ENCODE data around the gene TMEM255B. TPM values are rescaled to one million over a fixed set of nuclear protein-coding genes. Genes with fewer than 3 reads are reported as not detected.
A peak's percentile ranks its signal among the peaks of the same experiment; 100 is the strongest.

TMEM255B gene
- total RNA-seq, 1 experiment from 2014 or later = 7.0 TPM

DNA sequence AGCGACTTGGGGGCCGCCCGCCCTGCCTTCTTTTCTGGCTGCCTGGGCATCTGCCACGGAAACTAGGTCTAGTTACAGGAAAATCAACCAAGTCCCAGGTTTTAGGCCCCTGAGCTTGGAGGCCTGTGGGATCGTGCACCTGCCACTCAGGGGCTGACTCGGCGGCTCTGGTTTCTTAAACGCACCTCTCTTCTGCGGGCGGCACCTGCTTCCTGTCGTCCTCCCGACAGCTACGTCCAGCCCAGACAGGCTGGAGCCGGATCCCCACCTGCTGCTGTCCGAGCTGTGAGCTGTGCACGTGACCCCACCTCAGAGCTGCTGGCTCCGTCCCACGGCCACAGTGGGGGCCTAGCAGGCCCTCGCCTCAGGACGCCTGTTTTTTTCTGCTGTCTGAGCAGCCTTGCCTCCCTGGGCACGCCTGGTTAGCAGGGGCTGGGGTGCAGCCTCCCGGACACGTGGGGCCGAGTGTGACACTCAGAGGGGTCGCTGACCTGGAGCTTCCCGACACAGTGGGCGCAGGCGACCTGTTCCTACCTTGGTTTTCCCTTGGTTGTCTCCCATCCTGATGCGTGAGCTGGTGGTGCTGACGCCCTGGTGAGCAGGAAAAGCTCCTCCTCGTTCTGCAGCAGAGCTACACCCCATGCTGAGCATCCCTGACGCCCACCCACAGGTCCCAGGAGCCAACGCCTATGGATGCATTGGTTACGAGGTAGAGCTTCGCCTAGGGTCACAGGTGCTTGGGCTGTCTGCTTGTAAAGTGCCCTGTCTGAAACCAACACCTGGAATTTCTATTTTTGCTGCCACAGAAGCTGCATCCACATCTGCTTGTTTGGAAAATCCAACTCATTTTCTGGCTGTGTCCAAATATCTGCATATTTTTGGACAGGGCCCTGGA lies 17.5 kb downstream of the TMEM255B start:
- Mint-ChIP-seq H3K9me3 (ENCODE audit: unreplicated experiment) (peaks cover 8% of the 10 kb centered on the region), H3K4me1 (ENCODE audit: insufficient read depth, unreplicated experiment) (peaks cover 5% of the 10 kb centered on the region), H3K36me3 (ENCODE audit: insufficient read depth, unreplicated experiment) (no peaks in the 10 kb centered on the region), H3K27ac (ENCODE audit: low read depth, unreplicated experiment) (no peak overlapping the region), H3K4me3 (ENCODE audit: unreplicated experiment) (no peak overlapping the region), H3K27me3 (ENCODE audit: insufficient read depth, unreplicated experiment) (no peaks in the 10 kb centered on the region)
- CTCF ChIA-PET = no interaction called here
- TF ChIP-seq, protein P1, sequence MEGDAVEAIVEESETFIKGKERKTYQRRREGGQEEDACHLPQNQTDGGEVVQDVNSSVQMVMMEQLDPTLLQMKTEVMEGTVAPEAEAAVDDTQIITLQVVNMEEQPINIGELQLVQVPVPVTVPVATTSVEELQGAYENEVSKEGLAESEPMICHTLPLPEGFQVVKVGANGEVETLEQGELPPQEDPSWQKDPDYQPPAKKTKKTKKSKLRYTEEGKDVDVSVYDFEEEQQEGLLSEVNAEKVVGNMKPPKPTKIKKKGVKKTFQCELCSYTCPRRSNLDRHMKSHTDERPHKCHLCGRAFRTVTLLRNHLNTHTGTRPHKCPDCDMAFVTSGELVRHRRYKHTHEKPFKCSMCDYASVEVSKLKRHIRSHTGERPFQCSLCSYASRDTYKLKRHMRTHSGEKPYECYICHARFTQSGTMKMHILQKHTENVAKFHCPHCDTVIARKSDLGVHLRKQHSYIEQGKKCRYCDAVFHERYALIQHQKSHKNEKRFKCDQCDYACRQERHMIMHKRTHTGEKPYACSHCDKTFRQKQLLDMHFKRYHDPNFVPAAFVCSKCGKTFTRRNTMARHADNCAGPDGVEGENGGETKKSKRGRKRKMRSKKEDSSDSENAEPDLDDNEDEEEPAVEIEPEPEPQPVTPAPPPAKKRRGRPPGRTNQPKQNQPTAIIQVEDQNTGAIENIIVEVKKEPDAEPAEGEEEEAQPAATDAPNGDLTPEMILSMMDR (IDR thresholded peaks at IDR 0.05; ENCODE audit: unreplicated experiment) = no peak
- no peak for DNase-seq (ENCODE audit: unreplicated experiment)
- intact Hi-C loops (cut with micrococcal nuclease) = no loop called here
- POLR2A ChIA-PET = no interaction called here
- no TSS peak for BruUV-seq (replicated peaks)

DNA sequence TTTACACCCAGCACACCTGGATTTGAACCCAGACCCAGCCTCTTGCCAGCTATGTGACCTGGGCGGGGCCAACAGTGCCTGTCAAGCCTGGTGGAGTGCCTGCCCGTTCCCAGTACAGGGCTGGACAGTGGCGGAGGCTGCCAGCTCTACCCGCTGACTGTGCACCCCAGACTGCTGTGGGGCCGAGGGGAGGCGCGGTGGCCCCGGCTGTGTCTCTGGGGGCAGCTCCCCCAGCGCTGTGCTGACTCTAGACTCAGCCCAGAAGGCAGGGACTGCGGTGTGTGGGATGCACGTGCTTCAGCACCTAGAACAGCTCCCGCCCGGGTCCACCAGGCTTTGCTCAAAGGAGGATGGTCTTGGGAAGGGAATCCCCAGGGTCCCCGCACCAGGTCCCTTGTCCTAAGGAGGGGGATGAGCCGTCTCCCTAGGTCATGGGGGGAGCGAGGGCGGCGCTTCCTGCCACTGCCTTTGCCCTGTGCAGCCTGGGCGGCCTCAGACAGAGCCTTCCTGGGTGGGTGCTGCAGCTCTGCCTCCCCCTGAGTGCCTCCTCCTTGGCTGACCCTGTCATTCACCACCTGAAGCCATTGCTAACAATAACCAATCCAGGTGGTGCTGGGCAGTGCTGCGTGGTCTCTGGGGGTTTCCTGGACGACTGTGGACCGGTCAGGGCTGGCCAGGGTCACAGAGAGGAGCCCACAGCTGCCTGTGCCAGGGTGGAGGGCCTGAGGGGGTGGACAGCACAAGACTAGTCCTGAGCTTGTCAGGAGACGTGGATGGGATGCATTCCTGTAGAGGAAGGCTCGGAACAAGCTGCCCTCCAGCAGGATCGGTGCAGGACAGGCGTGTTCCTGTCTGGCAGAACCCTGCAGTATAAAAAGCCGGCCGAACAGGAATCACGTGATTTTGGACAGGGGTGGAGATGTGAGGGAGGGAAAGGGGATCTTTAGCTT lies 18.6 kb downstream of the TMEM255B start:
- intact Hi-C loops (cut with micrococcal nuclease) = no loop called here
- ChIA-PET POLR2A (no interaction called here), CTCF (no interaction called here)
- TF ChIP-seq, protein P1 (IDR thresholded peaks at IDR 0.05; ENCODE audit: unreplicated experiment) = no peak
- H3K4me3 Mint-ChIP-seq (ENCODE audit: unreplicated experiment) = no peak overlapping the region
- H3K4me1 Mint-ChIP-seq (ENCODE audit: insufficient read depth, unreplicated experiment) = peaks cover 6% of the 10 kb centered on the region
- H3K36me3 Mint-ChIP-seq (ENCODE audit: insufficient read depth, unreplicated experiment) = no peaks in the 10 kb centered on the region
- no peaks in the 10 kb centered on the region for H3K27me3 Mint-ChIP-seq (ENCODE audit: insufficient read depth, unreplicated experiment)
- no peak for DNase-seq (ENCODE audit: unreplicated experiment)
- peaks cover 1% of the 10 kb centered on the region for H3K9me3 Mint-ChIP-seq (ENCODE audit: unreplicated experiment)
- BruUV-seq (replicated peaks) = no TSS peak
- H3K27ac Mint-ChIP-seq (ENCODE audit: low read depth, unreplicated experiment) = no peak overlapping the region

- TF ChIP-seq, protein P1 (IDR thresholded peaks at IDR 0.05; ENCODE audit: unreplicated experiment) = no peak
- intact Hi-C loops (cut with micrococcal nuclease) = no loop called here
- no peaks in the 10 kb centered on the region for H3K36me3 Mint-ChIP-seq (ENCODE audit: insufficient read depth, unreplicated experiment)
- H3K9me3 Mint-ChIP-seq (ENCODE audit: unreplicated experiment) = no peaks in the 10 kb centered on the region
- ChIA-PET POLR2A (no interaction called here), CTCF (interaction anchor here (0.6 to 1.2 kb wide), 3 partner anchors 11 to 273 kb away, joined by 3 read pairs; no protein-coding TSS in a partner anchor)
- peak overlapping the region; percentile 20 for H3K27ac Mint-ChIP-seq (ENCODE audit: low read depth, unreplicated experiment)
- peak; percentile 9 for DNase-seq (ENCODE audit: unreplicated experiment)
- no peaks in the 10 kb centered on the region for H3K27me3 Mint-ChIP-seq (ENCODE audit: insufficient read depth, unreplicated experiment)
- no TSS peak for BruUV-seq (replicated peaks)
- H3K4me1 Mint-ChIP-seq (ENCODE audit: insufficient read depth, unreplicated experiment) = peaks cover 6% of the 10 kb centered on the region
- H3K4me3 Mint-ChIP-seq (ENCODE audit: unreplicated experiment) = no peak overlapping the region
Measured at GRCh38 chr13:113781571-113781970, 22.5 kb downstream of the TMEM255B start.

- TF ChIP-seq, protein P1 (IDR thresholded peaks at IDR 0.05; ENCODE audit: unreplicated experiment) = no peak
- POLR2A ChIA-PET = no interaction called here
- CTCF ChIA-PET = interaction anchor here (1.2 kb wide), 2 partner anchors 10 to 58 kb away, joined by 3 read pairs; no protein-coding TSS in a partner anchor
- no TSS peak for BruUV-seq (replicated peaks)
- Mint-ChIP-seq H3K27ac (ENCODE audit: low read depth, unreplicated experiment) (no peak overlapping the region), H3K4me1 (ENCODE audit: insufficient read depth, unreplicated experiment) (peaks cover 6% of the 10 kb centered on the region), H3K9me3 (ENCODE audit: unreplicated experiment) (no peaks in the 10 kb centered on the region), H3K36me3 (ENCODE audit: insufficient read depth, unreplicated experiment) (no peaks in the 10 kb centered on the region), H3K27me3 (ENCODE audit: insufficient read depth, unreplicated experiment) (no peaks in the 10 kb centered on the region), H3K4me3 (ENCODE audit: unreplicated experiment) (no peak overlapping the region)
- intact Hi-C loops (cut with micrococcal nuclease) = no loop called here
- no peak for DNase-seq (ENCODE audit: unreplicated experiment)
Measured at GRCh38 chr13:113782472-113782871, 23.4 kb downstream of the TMEM255B start.

Measured in MCF 10A (cell line).